ENCODE results near the gene ZNRF3.

ZNRF3 gene

GRCh38 chr22:29012101-29012433, 128.7 kb downstream of the ZNRF3 start:
- no peak overlapping the region for H3K4me3 ChIP-seq (replicated peaks; ENCODE audit: low read depth, low read length)
- no peak for DNase-seq (ENCODE audit: extremely low read depth, low read depth)
- no peak for TF ChIP-seq CTCF (IDR thresholded peaks at IDR 0.05; ENCODE audit: low read depth, low read length, missing control alignments)

GRCh38 chr22:29012952-29013351, 129.6 kb downstream of the ZNRF3 start:
- no peak overlapping the region for H3K4me3 ChIP-seq (replicated peaks; ENCODE audit: low read depth, low read length)
- no peak for DNase-seq (ENCODE audit: extremely low read depth, low read depth)
- TF ChIP-seq CTCF (IDR thresholded peaks at IDR 0.05; ENCODE audit: low read depth, low read length, missing control alignments) = no peak

GRCh38 chr22:29014293-29014692, 130.9 kb downstream of the ZNRF3 start:
- TF ChIP-seq CTCF (IDR thresholded peaks at IDR 0.05; ENCODE audit: low read depth, low read length, missing control alignments) = no peak
- no peak for DNase-seq (ENCODE audit: extremely low read depth, low read depth)
- no peak overlapping the region for H3K4me3 ChIP-seq (replicated peaks; ENCODE audit: low read depth, low read length)

- no peak for DNase-seq (ENCODE audit: extremely low read depth, low read depth)
- no peak overlapping the region for H3K4me3 ChIP-seq (replicated peaks; ENCODE audit: low read depth, low read length)
- no peak for TF ChIP-seq CTCF (IDR thresholded peaks at IDR 0.05; ENCODE audit: low read depth, low read length, missing control alignments)
Measured at GRCh38 chr22:29014773-29015172, 131.4 kb downstream of the ZNRF3 start.

GRCh38 chr22:29016067-29016938, 132.9 kb downstream of the ZNRF3 start:
- no peak overlapping the region for H3K4me3 ChIP-seq (replicated peaks; ENCODE audit: low read depth, low read length)
- DNase-seq (ENCODE audit: extremely low read depth, low read depth) = no peak
- TF ChIP-seq CTCF (IDR thresholded peaks at IDR 0.05; ENCODE audit: low read depth, low read length, missing control alignments) = no peak

- no peak overlapping the region for H3K4me3 ChIP-seq (replicated peaks; ENCODE audit: low read depth, low read length)
- no peak for TF ChIP-seq CTCF (IDR thresholded peaks at IDR 0.05; ENCODE audit: low read depth, low read length, missing control alignments)
- no peak for DNase-seq (ENCODE audit: extremely low read depth, low read depth)
Measured at GRCh38 chr22:29018293-29019189, 135.2 kb downstream of the ZNRF3 start.

All from HFF-Myc (cell line).